Fibroblast of villous mesenchyme (primary cell): ENCODE results near the gene WIPF1. TPM values are rescaled to one million over a fixed set of nuclear protein-coding genes. Genes with fewer than 3 reads are reported as not detected.

Experiments
- DNase-seq: peaks from one replicate; pipeline ENCODE4 v3.0.0-alpha.2; 2010; ENCODE audit warnings: low read depth
- H3K4me3 ChIP-seq: 2 replicates; pipeline ENCODE4 v1.5.1; 2011; ENCODE audit warnings: low read depth, mild to moderate bottlenecking, low read length
- small RNA-seq: library from RNA; depleted of rRNA; stranded (forward); fragments of <200 nt; gene quantifications from one replicate; pipeline ENCODE3, GENCODE V24; 2012
- total RNA-seq: library from RNA; depleted of rRNA; stranded (reverse); fragments of >200 nt; gene quantifications from 2 replicates; pipeline ENCODE4 v1.2.3, GENCODE V29; 2012
- TF ChIP-seq, protein P1 (sequence below): IDR thresholded peaks from 2 replicates; pipeline ENCODE4 v1.5.1; 2012; ENCODE audit warnings: low read depth, mild to moderate bottlenecking, low read length; ENCODE audit not compliant: insufficient read depth

The WIPF1 gene
- total RNA-seq, 1 donor = 13.0 TPM

DNA sequence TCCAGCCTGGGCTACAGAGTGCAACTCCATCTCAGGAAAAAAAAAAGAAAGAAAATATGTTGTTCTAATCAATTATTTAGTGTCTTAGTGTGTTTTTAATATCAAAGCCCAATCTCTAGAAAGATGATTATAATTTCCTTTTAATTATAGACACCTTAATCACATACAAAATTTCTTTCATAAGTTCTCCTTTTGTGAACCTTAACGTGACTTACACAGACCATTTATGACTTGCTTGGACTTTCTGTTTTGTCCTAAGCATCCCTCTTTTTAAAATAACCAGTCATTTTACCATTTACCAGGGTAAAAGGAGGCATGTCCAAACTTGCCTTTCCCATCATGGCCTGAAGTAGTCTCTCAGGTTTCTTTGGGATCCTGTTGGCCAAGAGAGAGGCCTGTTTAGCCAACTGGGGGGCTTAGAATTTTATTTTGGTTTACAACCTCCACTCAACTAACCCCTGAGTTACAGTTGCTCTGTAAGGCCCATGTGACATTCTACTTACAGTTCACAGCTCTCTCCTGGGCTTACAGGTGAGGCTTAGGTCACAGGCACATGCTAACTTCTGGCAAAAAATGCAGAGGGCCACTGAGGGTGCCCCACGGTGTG is 86.9 kb downstream of the WIPF1 start:
- no peak overlapping the region for H3K4me3 ChIP-seq
- DNase-seq = no peak
- TF ChIP-seq, protein P1, sequence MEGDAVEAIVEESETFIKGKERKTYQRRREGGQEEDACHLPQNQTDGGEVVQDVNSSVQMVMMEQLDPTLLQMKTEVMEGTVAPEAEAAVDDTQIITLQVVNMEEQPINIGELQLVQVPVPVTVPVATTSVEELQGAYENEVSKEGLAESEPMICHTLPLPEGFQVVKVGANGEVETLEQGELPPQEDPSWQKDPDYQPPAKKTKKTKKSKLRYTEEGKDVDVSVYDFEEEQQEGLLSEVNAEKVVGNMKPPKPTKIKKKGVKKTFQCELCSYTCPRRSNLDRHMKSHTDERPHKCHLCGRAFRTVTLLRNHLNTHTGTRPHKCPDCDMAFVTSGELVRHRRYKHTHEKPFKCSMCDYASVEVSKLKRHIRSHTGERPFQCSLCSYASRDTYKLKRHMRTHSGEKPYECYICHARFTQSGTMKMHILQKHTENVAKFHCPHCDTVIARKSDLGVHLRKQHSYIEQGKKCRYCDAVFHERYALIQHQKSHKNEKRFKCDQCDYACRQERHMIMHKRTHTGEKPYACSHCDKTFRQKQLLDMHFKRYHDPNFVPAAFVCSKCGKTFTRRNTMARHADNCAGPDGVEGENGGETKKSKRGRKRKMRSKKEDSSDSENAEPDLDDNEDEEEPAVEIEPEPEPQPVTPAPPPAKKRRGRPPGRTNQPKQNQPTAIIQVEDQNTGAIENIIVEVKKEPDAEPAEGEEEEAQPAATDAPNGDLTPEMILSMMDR = no peak

Small RNA genes lying within 50 kb of the gene (small RNA-seq; reads per million reads assigned to genes)
- gene RNU6-5P = not detected

Other genes starting within 250 kb of the WIPF1 start
- 23.7 and 25.1 TPM in 2 replicates for gene SCRN3, start 202.1 kb downstream of the WIPF1 start, total RNA-seq
- gene GPR155, start 110.8 kb downstream of the WIPF1 start, total RNA-seq = 2.3 and 3.9 TPM in 2 replicates
- under 0.01 and 0.32 TPM in 2 replicates for gene CHRNA1, start 166.7 kb upstream of the WIPF1 start, total RNA-seq